ENCODE measurements around the gene SLC10A1. TPM values are rescaled to one million over a fixed set of nuclear protein-coding genes. Genes with fewer than 3 reads are reported as not detected.
A peak's percentile ranks its signal among the peaks of the same experiment; 100 is the strongest.

The SLC10A1 gene
- total RNA-seq, 4 donors from 2014 or later: not detected

DNA sequence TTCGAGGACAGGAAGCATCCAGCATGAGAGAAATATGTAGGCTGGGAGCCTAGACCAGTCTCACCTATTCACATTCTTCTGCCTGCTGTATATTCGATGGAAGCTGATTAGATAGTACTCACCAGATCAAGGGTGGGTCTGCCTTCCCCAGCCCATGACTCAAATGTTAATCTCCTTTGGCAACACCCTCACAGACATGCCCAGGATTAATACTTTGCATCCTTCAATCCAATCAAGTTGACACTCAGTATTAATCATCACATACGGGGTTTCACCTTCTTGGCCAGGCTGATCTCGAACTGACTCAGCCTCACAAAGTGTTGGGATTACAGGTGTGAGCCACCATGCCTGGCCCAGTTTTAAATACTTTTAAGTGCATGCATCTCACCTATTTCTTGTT is 30.5 kb upstream of the SLC10A1 start:
- TF ChIP-seq, protein P1, sequence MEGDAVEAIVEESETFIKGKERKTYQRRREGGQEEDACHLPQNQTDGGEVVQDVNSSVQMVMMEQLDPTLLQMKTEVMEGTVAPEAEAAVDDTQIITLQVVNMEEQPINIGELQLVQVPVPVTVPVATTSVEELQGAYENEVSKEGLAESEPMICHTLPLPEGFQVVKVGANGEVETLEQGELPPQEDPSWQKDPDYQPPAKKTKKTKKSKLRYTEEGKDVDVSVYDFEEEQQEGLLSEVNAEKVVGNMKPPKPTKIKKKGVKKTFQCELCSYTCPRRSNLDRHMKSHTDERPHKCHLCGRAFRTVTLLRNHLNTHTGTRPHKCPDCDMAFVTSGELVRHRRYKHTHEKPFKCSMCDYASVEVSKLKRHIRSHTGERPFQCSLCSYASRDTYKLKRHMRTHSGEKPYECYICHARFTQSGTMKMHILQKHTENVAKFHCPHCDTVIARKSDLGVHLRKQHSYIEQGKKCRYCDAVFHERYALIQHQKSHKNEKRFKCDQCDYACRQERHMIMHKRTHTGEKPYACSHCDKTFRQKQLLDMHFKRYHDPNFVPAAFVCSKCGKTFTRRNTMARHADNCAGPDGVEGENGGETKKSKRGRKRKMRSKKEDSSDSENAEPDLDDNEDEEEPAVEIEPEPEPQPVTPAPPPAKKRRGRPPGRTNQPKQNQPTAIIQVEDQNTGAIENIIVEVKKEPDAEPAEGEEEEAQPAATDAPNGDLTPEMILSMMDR (IDR thresholded peaks at IDR 0.05): no peak
- TF ChIP-seq POLR2A (IDR thresholded peaks at IDR 0.05): no peak
- no peaks in the 10 kb centered on the region for H3K36me3 ChIP-seq
- H3K4me3 ChIP-seq: no peak overlapping the region
- H3K27ac ChIP-seq: no peak overlapping the region
- H3K9me3 ChIP-seq: no peaks in the 10 kb centered on the region
- intact Hi-C loops (cut with DNase I; ENCODE audit: low total_unique reads): no loop called here
- H3K27me3 ChIP-seq: no peaks in the 10 kb centered on the region
- DNase-seq: no peak
- no peaks in the 10 kb centered on the region for H3K4me1 ChIP-seq

DNA sequence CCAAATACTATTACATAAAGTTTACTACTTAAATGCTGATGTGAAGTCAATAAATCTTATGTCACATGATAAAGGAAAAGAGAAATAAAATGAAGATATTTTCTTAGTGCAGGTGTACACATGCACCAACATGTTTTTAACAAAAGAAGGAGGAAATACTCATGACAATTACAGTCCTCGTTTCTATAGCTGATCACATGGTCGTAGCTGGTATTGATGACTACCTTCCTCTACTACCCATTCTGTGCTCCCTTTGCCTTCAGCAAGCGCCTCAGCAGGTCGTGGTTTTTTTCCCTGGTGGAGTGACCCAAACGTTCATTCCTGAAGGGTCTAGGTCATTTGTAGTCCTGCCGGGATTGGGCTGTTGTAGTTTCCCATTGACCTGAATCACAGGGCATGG is 25.4 kb upstream of the SLC10A1 start:
- Histone ChIP-seq H3K36me3 (no peaks in the 10 kb centered on the region), H3K27me3 (no peaks in the 10 kb centered on the region), H3K27ac (no peak overlapping the region), H3K4me1 (no peaks in the 10 kb centered on the region), H3K9me3 (no peaks in the 10 kb centered on the region), H3K4me3 (no peak overlapping the region)
- DNase-seq: no peak
- intact Hi-C loops (cut with DNase I; ENCODE audit: low total_unique reads): no loop called here
- no peak for TF ChIP-seq POLR2A (IDR thresholded peaks at IDR 0.05)
- TF ChIP-seq, protein P1 (IDR thresholded peaks at IDR 0.05): no peak

DNA sequence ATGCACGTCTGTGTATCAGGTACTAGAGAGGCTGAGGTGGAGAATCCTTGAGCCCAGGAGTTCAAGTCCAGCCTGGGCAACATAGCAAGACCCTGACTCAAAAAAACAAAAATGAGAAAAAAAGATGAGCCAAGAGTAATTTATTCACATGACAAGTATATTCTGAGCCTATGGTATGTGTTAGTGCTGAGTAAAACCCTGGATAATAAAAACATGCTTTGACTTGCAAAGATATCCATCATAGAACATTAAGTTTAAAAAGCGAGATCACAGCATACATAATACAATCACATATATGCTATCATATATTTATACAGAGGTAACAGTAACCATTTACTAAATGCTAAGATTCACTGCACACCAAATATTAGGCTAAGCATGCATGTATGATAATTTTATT is 23.9 kb upstream of the SLC10A1 start:
- no peak for DNase-seq
- H3K9me3 ChIP-seq: no peaks in the 10 kb centered on the region
- intact Hi-C loops (cut with DNase I; ENCODE audit: low total_unique reads): no loop called here

DNA sequence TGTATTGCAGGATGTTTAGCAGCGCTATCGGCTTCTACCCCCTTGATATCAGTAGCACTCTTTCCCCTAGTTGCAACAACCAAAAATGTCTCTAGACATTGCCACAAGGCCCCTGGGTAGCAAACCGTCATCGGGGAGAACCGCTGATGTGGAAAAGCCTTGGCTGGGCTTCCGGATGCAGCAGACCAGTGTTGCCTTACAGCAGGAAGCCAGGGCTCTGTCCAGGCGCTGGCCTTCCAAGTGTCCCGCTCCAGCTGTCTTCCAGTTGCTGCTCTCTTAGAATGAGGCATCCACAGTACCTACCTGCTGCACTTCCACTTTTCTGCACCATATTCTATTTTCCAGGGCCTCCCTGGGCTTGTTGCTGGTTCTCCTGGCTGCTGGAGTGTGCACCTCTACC is 22.6 kb upstream of the SLC10A1 start:
- Histone ChIP-seq H3K4me3 (no peak overlapping the region), H3K4me1 (no peaks in the 10 kb centered on the region), H3K27me3 (no peaks in the 10 kb centered on the region), H3K9me3 (no peaks in the 10 kb centered on the region), H3K36me3 (no peaks in the 10 kb centered on the region), H3K27ac (no peak overlapping the region)
- intact Hi-C loops (cut with DNase I; ENCODE audit: low total_unique reads): loop anchor here (5.0 kb wide), 1 partner anchor 208 kb away; no protein-coding TSS in a partner anchor
- DNase-seq: no peak
- no peak for TF ChIP-seq POLR2A (IDR thresholded peaks at IDR 0.05)
- TF ChIP-seq, protein P1 (IDR thresholded peaks at IDR 0.05): no peak

More for the DNA sequence above, 23.9 kb upstream of the SLC10A1 start:
- no peak overlapping the region for H3K4me3 ChIP-seq
- H3K4me1 ChIP-seq: no peaks in the 10 kb centered on the region
- H3K36me3 ChIP-seq: no peaks in the 10 kb centered on the region
- no peaks in the 10 kb centered on the region for H3K27me3 ChIP-seq
- TF ChIP-seq, protein P1 (IDR thresholded peaks at IDR 0.05): no peak
- no peak for TF ChIP-seq POLR2A (IDR thresholded peaks at IDR 0.05)
- H3K27ac ChIP-seq: no peak overlapping the region

DNA sequence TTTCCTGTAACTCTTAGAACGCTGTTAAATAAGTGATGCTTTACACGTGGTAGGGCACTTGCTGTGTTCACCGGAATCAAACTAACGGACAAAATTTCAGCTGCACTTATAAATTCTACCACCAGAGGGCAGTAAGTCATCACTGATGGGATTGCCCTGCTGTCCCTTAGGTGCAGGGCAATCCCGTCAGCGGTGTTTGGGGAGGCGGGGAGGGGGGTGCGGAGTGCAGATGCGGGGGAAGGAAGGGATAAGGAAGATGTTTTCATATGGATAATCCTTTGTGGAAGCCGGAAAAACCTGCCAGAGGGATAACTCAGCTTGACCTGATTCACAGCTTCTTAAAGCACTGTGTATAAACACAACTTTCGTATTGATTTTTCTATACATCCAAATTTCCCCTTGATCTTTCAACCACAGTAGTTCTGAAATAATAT is 21.7 kb upstream of the SLC10A1 start:
- H3K36me3 ChIP-seq: no peaks in the 10 kb centered on the region
- TF ChIP-seq, protein P1 (IDR thresholded peaks at IDR 0.05): peak; percentile 79 to 92 (median 85)
- no peak for TF ChIP-seq POLR2A (IDR thresholded peaks at IDR 0.05)
- no peaks in the 10 kb centered on the region for H3K27me3 ChIP-seq
- H3K4me1 ChIP-seq: no peaks in the 10 kb centered on the region
- H3K9me3 ChIP-seq: no peaks in the 10 kb centered on the region
- H3K27ac ChIP-seq: no peak overlapping the region
- no peak overlapping the region for H3K4me3 ChIP-seq
- intact Hi-C loops (cut with DNase I; ENCODE audit: low total_unique reads): loop anchor here (5.0 kb wide), 1 partner anchor 209 kb away; no protein-coding TSS in a partner anchor
- DNase-seq: peak; percentile 29 to 38
